IMR-90 (cell line): ENCODE measurements around the gene MAP3K3. TPM values are rescaled to one million over a fixed set of nuclear protein-coding genes. Genes with fewer than 3 reads are reported as not detected.

Experiments used
- ATAC-seq: fragments of 200-7000 bp; cut with Tn5 transposase; 2 replicates; pipeline ENCODE4 v1.9.1; 2020; ENCODE audit warnings: low read depth, mild to moderate bottlenecking, moderate library complexity
- BruUV-seq: library from RNA; stranded (reverse); fragments of 400-500 nt; replicated peaks from 2 replicates; lab custom pipeline; 2021; lab: Mats Ljungman, UMichigan
- CTCF ChIA-PET: fragments of 300-600 bp; formaldehyde crosslinking; extraction: SDS; loops from one replicate; lab custom pipeline; 2021; ENCODE audit warnings: antibody characterized with exemption; lab: Yijun Ruan, JAX
- POLR2A ChIA-PET: fragments of 300-600 bp; sonication (Branson Sonifier 250); formaldehyde crosslinking; loops from one replicate; lab custom pipeline; 2022; ENCODE audit warnings: antibody characterized with exemption; ENCODE audit not compliant: unreplicated experiment; lab: Charles Lee
- DNase-seq: peaks from one replicate; pipeline ENCODE4 v3.0.0; 2013
- H2AFZ ChIP-seq: replicated peaks from 2 replicates; pipeline ENCODE3; 2013; ENCODE audit warnings: low read length, mild to moderate bottlenecking; ENCODE audit not compliant: poor library complexity
- H2AK5ac ChIP-seq: 2 replicates; pipeline ENCODE4 v1.6.1; 2013; ENCODE audit warnings: low read depth, low read length, inconsistent platforms
- H2AK9ac ChIP-seq: replicated peaks from 2 replicates; pipeline ENCODE3; 2013; ENCODE audit warnings: mild to moderate bottlenecking, low read depth, low read length, moderate library complexity; ENCODE audit not compliant: poor library complexity
- H2BK120ac ChIP-seq: 2 replicates; pipeline ENCODE4 v1.6.1; 2013; ENCODE audit warnings: low read depth, low read length, inconsistent platforms
- H2BK15ac ChIP-seq: 3 replicates; pipeline ENCODE4 v1.6.1; 2013; ENCODE audit warnings: low read depth, low read length, inconsistent platforms
- H2BK20ac ChIP-seq: 2 replicates; pipeline ENCODE4 v1.6.1; 2013; ENCODE audit warnings: low read depth, mild to moderate bottlenecking, inconsistent platforms, low read length, moderate library complexity
- H2BK5ac ChIP-seq: 2 replicates; pipeline ENCODE4 v1.6.1; 2013; ENCODE audit warnings: mild to moderate bottlenecking, low read depth, low read length, inconsistent platforms; ENCODE audit not compliant: poor library complexity, severe bottlenecking
- H3K14ac ChIP-seq: replicated peaks from 2 replicates; pipeline ENCODE4 v1.6.1; 2013; ENCODE audit warnings: low read depth, low read length, inconsistent platforms
- H3K18ac ChIP-seq: 2 replicates; pipeline ENCODE4 v1.6.1; 2013; ENCODE audit warnings: low read depth, low read length, control low read depth
- H3K23ac ChIP-seq: 2 replicates; pipeline ENCODE4 v1.6.1; 2013; ENCODE audit warnings: low read depth, low read length, inconsistent platforms
- H3K27ac ChIP-seq: 2 replicates; pipeline ENCODE4 v1.5.1; 2013; ENCODE audit warnings: mild to moderate bottlenecking, control low read depth, low read length; ENCODE audit not compliant: insufficient read depth
- H3K27me3 ChIP-seq: 2 replicates; pipeline ENCODE4 v1.6.1; 2013; ENCODE audit warnings: low read length; ENCODE audit not compliant: control insufficient read depth, insufficient read depth
- H3K36me3 ChIP-seq: 2 replicates; pipeline ENCODE4 v1.6.1; 2013; ENCODE audit warnings: low read length, mixed read lengths; ENCODE audit not compliant: control insufficient read depth, insufficient read depth
- H3K4ac ChIP-seq: 2 replicates; pipeline ENCODE4 v1.6.1; 2013; ENCODE audit warnings: low read depth, low read length, inconsistent platforms
- H3K4me1 ChIP-seq: 2 replicates; pipeline ENCODE4 v1.6.1; 2013; ENCODE audit warnings: low read length, mixed read lengths; ENCODE audit not compliant: control insufficient read depth, insufficient read depth
- H3K4me2 ChIP-seq: 2 replicates; pipeline ENCODE4 v1.6.1; 2013; ENCODE audit warnings: low read depth, mild to moderate bottlenecking, control low read depth, low read length, moderate library complexity
- H3K4me3 ChIP-seq: 2 replicates; pipeline ENCODE4 v1.5.1; 2013; ENCODE audit warnings: low read depth, mild to moderate bottlenecking, control low read depth, low read length, moderate library complexity; ENCODE audit not compliant: insufficient read depth
- H3K56ac ChIP-seq: 2 replicates; pipeline ENCODE4 v1.6.1; 2013; ENCODE audit warnings: low read length, inconsistent platforms; ENCODE audit not compliant: insufficient read depth; ENCODE audit errors: extremely low read depth
- H3K79me1 ChIP-seq, 2 experiments: 2 replicates each; pipeline ENCODE4 v1.6.1; 2013; ENCODE audit warnings: low read length in 2 of 2, inconsistent platforms in 1 of 2, low read depth in 1 of 2
- H3K9ac ChIP-seq: 2 replicates; pipeline ENCODE4 v1.6.1; 2013; ENCODE audit warnings: low read depth, low read length, control low read depth
- H3K9me1 ChIP-seq: 2 replicates; pipeline ENCODE4 v1.6.1; 2013; ENCODE audit warnings: low read length, inconsistent platforms; ENCODE audit not compliant: insufficient read depth
- H3K9me3 ChIP-seq: 2 replicates; pipeline ENCODE4 v1.6.1; 2013; ENCODE audit warnings: low read length; ENCODE audit not compliant: control insufficient read depth, insufficient read depth
- H4K20me1 ChIP-seq: 2 replicates; pipeline ENCODE4 v1.6.1; 2013; ENCODE audit warnings: low read length, inconsistent platforms; ENCODE audit not compliant: insufficient read depth
- H4K5ac ChIP-seq: 2 replicates; pipeline ENCODE4 v1.6.1; 2013; ENCODE audit warnings: mild to moderate bottlenecking, low read depth, low read length, control low read depth
- H4K8ac ChIP-seq, 2 experiments: 2 replicates each; pipeline ENCODE4 v1.6.1; 2013; ENCODE audit warnings: low read depth in 2 of 2, low read length in 2 of 2, control low read depth in 1 of 2, inconsistent platforms in 1 of 2
- H4K91ac ChIP-seq: 2 replicates; pipeline ENCODE4 v1.6.1; 2013; ENCODE audit warnings: low read depth, low read length, inconsistent platforms; ENCODE audit not compliant: insufficient read depth
- BHLHE40 ChIP-seq: fragments of 150-350 bp; IDR thresholded peaks from 2 replicates; pipeline ENCODE4 v1.6.1; 2016; ENCODE audit warnings: mild to moderate bottlenecking, low read depth, low read length
- CEBPB ChIP-seq: IDR thresholded peaks from 2 replicates; pipeline ENCODE4 v1.6.1; 2012; ENCODE audit warnings: low read depth, low read length, improper control_type of control experiment
- CHD1 ChIP-seq: IDR thresholded peaks from 2 replicates; pipeline ENCODE4 v1.6.1; 2012; ENCODE audit warnings: low read depth, low read length, improper control_type of control experiment
- CTCF ChIP-seq: conservative IDR thresholded peaks from 2 replicates; pipeline ENCODE4 v1.5.1; 2012; ENCODE audit warnings: mild to moderate bottlenecking, low read depth, low read length, improper control_type of control experiment
- ELK1 ChIP-seq: fragments of 150-350 bp; IDR thresholded peaks from 2 replicates; pipeline ENCODE4 v1.6.1; 2016; ENCODE audit warnings: low read depth, mild to moderate bottlenecking, low read length, moderate library complexity, borderline replicate concordance
- FOS ChIP-seq: fragments of 150-350 bp; IDR thresholded peaks from 2 replicates; pipeline ENCODE4 v1.6.1; 2016; ENCODE audit warnings: low read depth, low read length
- MAFK ChIP-seq: IDR thresholded peaks from 2 replicates; pipeline ENCODE4 v1.6.1; 2012; ENCODE audit warnings: low read depth, low read length, improper control_type of control experiment
- MAZ ChIP-seq: IDR thresholded peaks from 2 replicates; pipeline ENCODE4 v1.6.1; 2012; ENCODE audit warnings: low read depth, mild to moderate bottlenecking, low read length, improper control_type of control experiment, moderate library complexity, borderline replicate concordance
- MXI1 ChIP-seq: IDR thresholded peaks from 2 replicates; pipeline ENCODE4 v1.6.1; 2012; ENCODE audit warnings: low read depth, mild to moderate bottlenecking, low read length, moderate library complexity, borderline replicate concordance
- NFE2L2 ChIP-seq: fragments of 150-350 bp; IDR thresholded peaks from 2 replicates; pipeline ENCODE4 v1.6.1; 2016; ENCODE audit warnings: low read depth, mild to moderate bottlenecking, low read length
- POLR2A ChIP-seq: IDR thresholded peaks from 2 replicates; pipeline ENCODE4 v1.6.1; 2012; ENCODE audit warnings: mild to moderate bottlenecking, low read depth, low read length
- RAD21 ChIP-seq: IDR thresholded peaks from 2 replicates; pipeline ENCODE4 v1.6.1; 2012; ENCODE audit warnings: low read length, improper control_type of control experiment
- RCOR1 ChIP-seq: IDR thresholded peaks from 2 replicates; pipeline ENCODE4 v1.6.1; 2012; ENCODE audit warnings: mild to moderate bottlenecking, low read length, improper control_type of control experiment; ENCODE audit not compliant: insufficient replicate concordance
- RFX5 ChIP-seq: IDR thresholded peaks from 2 replicates; pipeline ENCODE4 v1.8.0; 2012; ENCODE audit warnings: low read depth, mild to moderate bottlenecking, low read length, moderate library complexity
- SMC3 ChIP-seq: fragments of 150-350 bp; IDR thresholded peaks from 2 replicates; pipeline ENCODE4 v1.6.1; 2016; ENCODE audit warnings: low read depth, mild to moderate bottlenecking, antibody characterized with exemption, low read length, moderate library complexity
- USF2 ChIP-seq: fragments of 150-350 bp; IDR thresholded peaks from 2 replicates; pipeline ENCODE4 v1.6.1; 2017; ENCODE audit warnings: mild to moderate bottlenecking, antibody characterized with exemption, low read length, low read depth
- WGBS, 2 experiments: methylation state at CpG; one replicate each; pipeline versions ENCODE4 v1.1.5 to v1.1.7; 2013; ENCODE audit warnings: missing lambda C conversion rate in 2 of 2; ENCODE audit not compliant: insufficient read length in 1 of 2; ENCODE audit errors: extremely low coverage in 2 of 2; 5-methylcytosine and 5-hydroxymethylcytosine counted together
- dilution Hi-C: fragments of 300-500 bp; cut with HindIII; formaldehyde crosslinking; loops from one replicate; pipeline ENCODE4 v1.14.3; 2018; ENCODE audit warnings: low sequenced_read_pairs; ENCODE audit not compliant: unreplicated experiment
- in situ Hi-C: fragments of 300-500 bp; cut with MboI; formaldehyde crosslinking; loops from 3 replicates; pipeline ENCODE4 v1.14.3; 2019; ENCODE audit warnings: low sequenced_read_pairs, inconsistent platforms, mixed read lengths
- intact Hi-C: fragments of 100-400 bp; cut with micrococcal nuclease; formaldehyde crosslinking; loops from 2 replicates; pipeline ENCODE4 v1.10.0; 2022
- polyA plus RNA-seq, 3 experiments: library from polyadenylated mRNA; depleted of rRNA; stranded (reverse); fragments of >200 nt; gene quantifications; 2 replicates each; pipeline ENCODE4 v1.2.3, GENCODE V29; 2012; ENCODE audit warnings: low replicate concordance in 1 of 3
- total RNA-seq: library from RNA; depleted of rRNA; stranded (reverse); fragments of >200 nt; gene quantifications from 2 replicates; pipeline ENCODE4 v1.2.3, GENCODE V29; 2012

Gene MAP3K3
- total and polyA plus RNA-seq, 2 of the 4 experiments (the other 2 are of a cell fraction), result 19.1 to 25.6 TPM

DNA sequence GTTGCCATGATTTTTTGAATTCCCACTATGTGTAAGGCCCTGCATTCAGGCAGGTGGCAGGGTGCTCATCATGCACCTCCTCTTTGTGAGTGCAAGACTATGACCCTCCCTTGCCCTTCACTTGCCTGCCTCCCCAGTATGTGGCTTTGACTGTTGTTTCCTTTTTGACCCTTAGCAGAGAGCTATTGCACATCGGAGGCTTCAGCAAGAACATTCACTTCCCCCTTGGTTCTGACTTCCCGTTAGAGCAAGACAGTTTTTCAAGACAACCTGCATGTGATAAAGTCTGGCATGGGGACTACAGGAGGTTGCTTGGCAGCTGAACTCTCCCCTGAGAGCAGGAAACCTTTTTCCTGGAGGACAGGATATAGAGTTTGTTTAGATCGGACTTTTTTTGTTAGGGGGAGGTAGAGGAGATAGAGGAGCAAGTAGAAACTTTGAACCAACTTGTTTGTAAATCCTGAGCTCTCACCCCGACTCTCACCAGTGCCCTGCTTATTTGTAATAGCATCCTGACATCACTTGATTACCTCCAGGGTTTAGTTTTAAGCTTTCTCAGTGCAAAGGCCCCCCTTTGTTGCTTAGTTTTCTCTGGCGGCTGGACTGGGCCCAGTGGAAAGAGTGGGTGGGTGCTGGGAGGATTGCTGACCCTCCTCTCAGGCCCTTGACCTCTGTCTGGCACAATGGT is 43.5 kb downstream of the MAP3K3 start:
- DNase-seq, result no peak
- H3K18ac ChIP-seq, result no peak overlapping the region
- no peak overlapping the region for H3K9ac ChIP-seq
- no peak overlapping the region for H3K23ac ChIP-seq
- 0 out of 2 replicates have a peak, but pooled peaks cover 3% of the 10 kb centered on the region for H3K9me1 ChIP-seq
- no peaks in the 10 kb centered on the region for H3K27me3 ChIP-seq
- 80% methylated on average over 1 of the region's 5 CpGs; no CpG with 5 or more reads in 1 of the 2 experiments for WGBS, 2 experiments
- H2BK20ac ChIP-seq, result no peak overlapping the region
- dilution Hi-C loops (no loop called here), in situ Hi-C loops (no loop called here), intact Hi-C loops (no loop called here)
- H3K9me3 ChIP-seq, result no peaks in the 10 kb centered on the region
- H2AK5ac ChIP-seq, result no peak overlapping the region
- H3K36me3 ChIP-seq, result peaks cover 15% of the 10 kb centered on the region
- H3K79me1 ChIP-seq, result peaks cover 0 to 3% of the 10 kb centered on the region in 2 experiments; a peak in 2 of 4 replicates
- H3K56ac ChIP-seq, result no peak overlapping the region
- H4K8ac ChIP-seq, result no peak overlapping the region
- no peak overlapping the region for H2AK9ac ChIP-seq
- H3K27ac ChIP-seq, result no peak overlapping the region
- no peak overlapping the region for H4K91ac ChIP-seq
- no peak overlapping the region for H4K5ac ChIP-seq
- no peak overlapping the region for H2AFZ ChIP-seq
- H2BK120ac ChIP-seq, result no peak overlapping the region
- no peaks in the 10 kb centered on the region for H4K20me1 ChIP-seq
- ChIA-PET CTCF (interaction anchor here (0.6 kb wide), 1 partner anchor 41 kb away, joined by 3 read pairs; no protein-coding TSS in a partner anchor), POLR2A (no interaction called here)
- H3K4me2 ChIP-seq, result no peak overlapping the region
- no peak overlapping the region for H3K4me3 ChIP-seq
- no peaks in the 10 kb centered on the region for H3K4me1 ChIP-seq
- H3K4ac ChIP-seq, result no peak overlapping the region
- H3K14ac ChIP-seq, result no peak overlapping the region
- no TSS peak for BruUV-seq
- no peak for ATAC-seq
- no peak for TF ChIP-seq RAD21
- no peak for TF ChIP-seq BHLHE40
- no peak for TF ChIP-seq RCOR1
- TF ChIP-seq FOS, result no peak
- no peak for TF ChIP-seq ELK1
- no peak for TF ChIP-seq CEBPB
- no peak for TF ChIP-seq MAZ
- TF ChIP-seq POLR2A, result no peak
- TF ChIP-seq RFX5, result no peak
- no peak for TF ChIP-seq USF2
- no peak for TF ChIP-seq NFE2L2
- no peak for TF ChIP-seq MXI1
- TF ChIP-seq CTCF, result no peak
- no peak for TF ChIP-seq CHD1
- no peak for TF ChIP-seq SMC3
- TF ChIP-seq MAFK, result no peak
- no peak overlapping the region for H2BK15ac ChIP-seq
- no peak overlapping the region for H2BK5ac ChIP-seq
